GM18868 (cell line): ENCODE data around the gene MYOZ2.
A peak's percentile ranks its signal among the peaks of the same experiment; 100 is the strongest.

ENCODE experiments used
- ATAC-seq: cut with Tn5 transposase; IDR thresholded peaks from one replicate; pipeline ENCODE4 v1.9.1; 2021; ENCODE audit warnings: mild to moderate bottlenecking, moderate library complexity; ENCODE audit not compliant: unreplicated experiment

The MYOZ2 gene

DNA sequence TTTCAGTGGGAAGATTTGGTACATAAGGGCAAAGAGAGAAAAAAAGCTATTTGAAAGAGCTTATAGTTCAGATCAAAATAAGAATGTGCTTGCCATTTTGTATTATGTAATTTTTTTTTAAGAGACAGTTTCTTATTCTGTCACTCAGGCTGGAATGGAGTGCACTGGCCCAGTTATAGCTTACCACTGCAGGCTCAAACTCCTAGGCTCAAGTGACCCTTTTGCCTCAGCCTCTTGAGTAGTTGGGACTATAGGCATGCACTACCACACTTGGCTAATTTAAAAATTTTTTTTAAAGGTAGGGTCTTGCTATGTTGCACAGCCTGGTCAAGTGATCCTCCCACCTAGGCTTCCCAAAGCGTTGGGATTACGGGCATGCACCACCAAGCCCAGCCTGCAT, 54.7 kb downstream of the MYOZ2 start:
- ATAC-seq, result no peak

- no peak for ATAC-seq
These were observed 55.9 kb downstream of the MYOZ2 start for GRCh38 chr4:119191505-119191904.

DNA sequence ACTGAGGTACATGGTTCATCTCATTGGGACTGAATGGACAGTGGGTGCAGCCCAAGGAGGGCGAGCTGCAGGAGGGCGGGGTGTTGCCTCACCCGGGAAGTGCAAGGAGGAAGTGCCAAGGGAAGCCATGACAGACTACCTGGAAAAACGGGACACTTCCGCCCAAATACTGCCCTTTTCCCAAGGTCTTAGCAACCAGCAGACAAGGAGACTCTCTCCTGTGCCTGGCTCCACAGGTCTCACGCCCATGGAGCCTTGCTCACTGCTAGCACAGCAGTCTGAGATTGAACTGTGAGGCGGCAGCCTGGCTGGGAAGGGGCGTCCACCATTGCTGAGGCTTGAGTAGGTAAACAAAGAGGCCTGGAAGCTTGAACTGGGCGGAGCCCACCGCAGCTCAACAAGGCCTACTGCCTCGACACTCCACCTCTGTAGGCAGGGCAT, 62.2 kb downstream of the MYOZ2 start:
- no peak for ATAC-seq

GRCh38 chr4:119204916-119205315, 69.3 kb downstream of the MYOZ2 start:
- no peak for ATAC-seq

DNA sequence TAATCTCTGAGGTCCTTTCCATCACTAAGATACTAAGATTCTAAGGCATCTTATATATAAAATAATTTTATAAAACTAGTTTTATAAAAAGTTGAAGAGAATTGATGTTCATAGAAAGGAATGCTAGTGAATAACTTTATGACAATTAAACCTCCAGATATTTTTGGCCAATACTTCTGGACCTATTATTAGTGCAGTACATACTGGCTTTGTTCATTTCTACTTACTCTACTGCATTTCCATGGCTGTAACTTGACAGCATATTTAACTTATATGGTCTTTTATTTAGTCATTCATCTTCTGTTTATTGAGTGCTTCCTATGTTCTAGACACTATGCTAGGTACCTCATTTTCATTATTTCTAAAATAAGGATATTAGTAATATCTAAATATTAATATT, 70.1 kb downstream of the MYOZ2 start:
- ATAC-seq, result no peak

DNA sequence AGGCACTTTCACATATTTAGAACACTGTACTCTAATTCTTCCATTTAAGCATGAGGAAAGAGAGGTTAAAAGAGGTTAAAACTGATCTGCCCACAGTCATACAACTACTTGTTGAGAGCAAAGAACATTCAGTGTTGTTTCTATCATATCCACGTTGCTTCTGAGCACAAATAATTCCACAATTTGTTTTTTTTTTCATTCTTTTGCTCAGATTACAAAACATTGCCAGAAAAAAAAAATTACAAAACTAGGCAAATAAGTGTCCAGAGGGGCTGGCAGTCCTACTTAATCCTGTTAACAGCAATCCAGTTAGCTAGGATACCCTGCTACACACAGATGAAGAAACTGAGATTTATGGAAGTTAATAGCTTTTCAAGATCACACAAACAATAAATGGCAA, 70.5 kb downstream of the MYOZ2 start:
- no peak for ATAC-seq

DNA sequence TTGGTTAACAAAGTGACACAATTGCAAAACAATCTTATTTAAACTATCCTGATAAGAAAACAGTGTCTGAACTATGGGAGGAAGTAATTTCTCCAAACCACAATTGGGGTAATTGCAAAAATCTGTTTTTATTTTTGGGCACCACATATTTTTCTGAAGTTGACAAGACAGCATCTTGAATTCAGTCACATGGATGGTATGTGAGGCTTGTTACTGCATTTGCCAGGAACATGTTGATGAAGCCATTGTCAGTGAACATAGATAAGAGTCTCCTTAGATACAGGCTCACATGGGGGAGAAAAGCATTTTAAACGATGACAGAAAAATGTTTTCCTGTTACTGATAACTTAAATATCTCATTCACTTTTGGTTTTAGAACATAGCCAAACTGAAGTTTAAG, 71.4 kb downstream of the MYOZ2 start:
- no peak for ATAC-seq

DNA sequence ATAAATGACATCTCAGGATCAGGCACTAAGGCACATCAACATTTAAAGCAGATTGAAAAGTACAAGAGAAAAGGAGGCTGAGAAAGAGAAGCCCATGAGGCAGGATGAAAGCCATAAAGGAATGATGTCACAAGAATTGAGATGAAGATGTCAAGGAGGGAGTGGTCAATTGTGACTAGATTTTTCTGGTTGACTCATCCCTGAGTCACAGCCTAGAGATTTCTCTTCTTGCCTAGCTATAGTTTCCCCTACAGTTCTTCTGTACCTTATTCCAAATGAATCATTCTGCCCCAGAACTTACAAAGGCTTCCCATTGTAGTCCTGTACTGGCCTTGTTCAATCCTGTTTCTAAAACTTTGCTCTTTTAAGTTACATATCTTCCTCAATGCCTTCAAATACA, 73.4 kb downstream of the MYOZ2 start:
- ATAC-seq, result peak; percentile 26

- no peak for ATAC-seq
These were observed 74.0 kb downstream of the MYOZ2 start for GRCh38 chr4:119209586-119209985.

GRCh38 chr4:119210775-119211174, 75.1 kb downstream of the MYOZ2 start:
- ATAC-seq, result no peak

- ATAC-seq, result peak; percentile 7
These were observed 76.2 kb downstream of the MYOZ2 start for GRCh38 chr4:119211867-119212233.

DNA sequence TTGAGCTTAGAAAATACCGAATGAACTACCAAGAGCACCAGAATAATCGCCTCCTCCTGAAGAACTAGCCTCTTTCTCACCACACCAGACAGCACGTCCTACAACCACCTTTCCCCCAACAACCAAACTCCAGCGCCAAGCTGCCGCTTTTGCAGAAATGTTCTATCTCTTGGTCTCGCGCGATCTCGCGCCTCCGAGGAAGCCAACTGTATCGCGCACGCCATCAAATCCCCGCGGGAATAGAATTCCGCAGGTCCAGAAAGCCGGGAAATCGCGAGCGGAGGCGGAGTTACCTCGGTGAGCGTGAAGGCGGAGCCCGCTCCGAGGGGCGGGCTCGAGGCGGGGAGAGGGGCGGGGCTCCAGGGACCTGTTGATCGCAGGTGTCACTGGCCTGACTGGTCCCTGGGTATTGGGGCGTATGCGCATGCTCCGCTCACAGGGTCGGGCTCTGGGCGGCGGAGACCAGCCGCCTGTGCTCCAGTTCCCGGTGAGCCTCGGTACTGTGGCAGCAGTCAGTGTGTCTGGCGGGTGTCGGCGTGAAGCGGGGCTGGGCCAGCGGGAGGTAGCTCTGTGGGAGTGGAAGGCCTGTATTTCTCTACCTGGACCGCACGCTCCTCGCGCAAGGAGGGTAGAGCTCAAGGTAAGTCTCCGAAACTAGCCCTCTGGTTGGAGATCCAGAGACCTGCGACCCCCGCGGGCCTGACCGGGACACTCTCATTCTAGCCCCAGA, 76.8 kb downstream of the MYOZ2 start, which contains the start of gene USP53:
Gene USP53, plus strand, starts transcription at position 480 of the 730 bp plus-strand sequence. CDS start 27,047 bp downstream, outside the sequence.
- ATAC-seq, result peak; percentile 95

GRCh38 chr4:119212964-119213606, 77.5 kb downstream of the MYOZ2 start:
- peak; percentile 42 for ATAC-seq

GRCh38 chr4:119218093-119218492, 82.5 kb downstream of the MYOZ2 start:
- no peak for ATAC-seq

- no peak for ATAC-seq
These were observed 85.8 kb downstream of the MYOZ2 start for GRCh38 chr4:119221412-119221811.

GRCh38 chr4:119227690-119228089, 92.1 kb downstream of the MYOZ2 start:
- no peak for ATAC-seq

DNA sequence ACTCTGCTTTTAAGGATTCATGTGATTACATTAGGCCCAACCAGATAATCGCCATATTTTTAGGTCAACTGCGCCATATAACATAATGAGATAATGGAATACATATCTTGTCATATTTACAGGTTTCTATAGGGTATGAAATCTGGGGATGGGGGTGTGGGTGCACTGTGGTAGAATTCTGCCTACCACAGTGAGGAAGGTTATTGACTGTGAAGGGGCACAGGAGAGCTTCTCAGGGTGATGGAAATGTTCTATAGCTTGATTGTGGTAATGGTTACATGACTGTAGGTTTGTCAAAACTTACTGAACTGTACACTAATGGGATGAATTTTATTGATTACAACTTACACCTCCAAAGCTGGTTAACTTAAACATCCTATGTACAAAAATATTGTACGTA, 92.8 kb downstream of the MYOZ2 start:
- ATAC-seq, result no peak

DNA sequence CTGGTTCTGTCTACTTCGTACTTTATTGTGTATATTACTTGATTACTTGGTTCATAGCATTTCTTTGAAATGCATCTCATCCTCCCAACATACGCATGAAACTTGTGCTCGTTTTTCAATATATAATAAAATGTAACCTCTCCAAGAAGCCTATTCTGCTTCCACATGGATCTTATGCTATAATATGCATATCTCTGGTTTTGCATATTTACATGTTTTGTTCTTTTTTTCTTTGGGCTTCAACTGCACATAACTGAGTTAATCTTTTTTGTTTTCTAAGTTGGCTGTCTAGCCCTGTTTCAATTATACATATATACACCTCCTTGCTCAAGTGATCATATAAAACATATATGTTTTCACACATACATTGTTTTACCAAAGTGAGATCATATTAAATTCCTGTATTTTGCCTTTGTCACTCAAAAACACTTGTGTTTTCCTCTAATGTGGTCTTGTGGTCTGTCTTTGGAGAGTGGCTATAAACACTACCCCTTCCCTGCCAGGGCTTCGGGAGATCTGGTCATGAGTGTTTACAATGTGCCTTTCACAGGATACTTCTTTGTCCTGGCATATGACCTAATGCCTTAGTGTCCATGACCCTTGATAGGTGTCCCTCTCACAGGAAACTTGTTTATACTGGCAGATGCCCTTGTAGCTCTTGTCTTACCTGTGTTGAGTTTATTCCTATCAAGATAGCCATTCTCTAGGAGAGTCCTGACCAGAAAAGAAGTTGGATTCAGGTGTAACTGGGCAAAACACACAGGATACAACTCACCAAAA, 94.5 kb downstream of the MYOZ2 start:
- no peak for ATAC-seq

DNA sequence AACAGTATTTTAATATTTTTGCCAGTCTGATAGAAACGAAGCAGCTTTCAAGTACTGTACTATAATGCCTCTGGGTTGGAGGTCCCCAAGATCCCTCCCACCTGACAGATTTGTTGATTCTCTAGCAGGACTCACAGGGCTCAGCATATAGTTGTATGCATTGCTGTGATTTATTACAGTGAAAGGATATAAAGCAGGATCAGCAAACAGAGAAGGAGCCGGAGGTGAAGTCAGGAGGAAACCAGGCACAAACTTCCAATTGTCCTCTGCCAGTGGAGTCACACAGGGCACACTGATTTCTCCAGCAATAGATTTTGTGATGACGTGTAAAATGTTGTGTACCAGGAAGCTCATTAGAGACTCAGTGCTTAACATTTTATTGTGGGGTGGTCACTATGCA, 95.9 kb downstream of the MYOZ2 start:
- ATAC-seq, result no peak

DNA sequence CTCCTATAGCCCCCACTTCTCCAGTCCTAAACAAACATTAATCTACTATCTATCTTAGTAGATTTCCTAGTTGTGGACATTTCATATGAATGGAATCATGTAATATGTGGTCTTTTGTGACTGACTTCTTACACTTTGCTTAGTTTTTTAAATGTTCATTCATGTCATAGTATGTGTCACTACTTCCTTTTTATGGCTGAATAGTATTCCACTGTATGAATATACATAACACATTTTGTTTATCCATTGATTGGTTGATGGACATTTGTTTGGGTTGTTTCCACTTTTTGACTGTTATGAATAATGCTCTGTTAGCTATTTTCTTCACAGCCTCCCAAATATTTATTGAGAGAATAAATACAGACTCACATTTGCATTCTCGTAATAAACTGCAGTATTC, 96.7 kb downstream of the MYOZ2 start:
- ATAC-seq, result no peak

GRCh38 chr4:119233191-119233590, 97.6 kb downstream of the MYOZ2 start:
- ATAC-seq, result no peak

DNA sequence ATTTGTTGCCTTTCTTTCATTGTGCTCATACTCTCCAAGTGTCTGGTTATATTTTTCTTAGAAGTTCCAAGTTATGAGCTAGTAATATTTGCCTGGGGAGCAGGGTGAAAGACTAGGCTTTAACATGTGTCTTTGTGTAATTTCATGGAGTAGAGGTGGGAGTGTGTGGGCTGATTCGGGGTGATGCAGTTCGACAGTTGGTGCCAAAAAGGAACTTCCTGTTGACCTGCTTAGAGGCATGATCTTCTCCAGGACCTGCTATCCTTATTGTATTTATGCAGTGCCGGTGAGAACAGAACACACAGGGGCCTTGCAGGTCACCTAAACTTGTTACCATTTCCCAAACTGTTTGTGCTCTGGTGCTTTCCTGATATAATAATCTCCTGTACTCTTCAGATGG, 98.1 kb downstream of the MYOZ2 start:
- no peak for ATAC-seq
